Measurements from ENCODE around the gene GNAT2. TPM values are rescaled to one million over a fixed set of nuclear protein-coding genes. Genes with fewer than 3 reads are reported as not detected.
A peak's percentile ranks its signal among the peaks of the same experiment; 100 is the strongest.

Gene GNAT2
- total RNA-seq, 1 donor from 2014 or later = 0.26 TPM

DNA sequence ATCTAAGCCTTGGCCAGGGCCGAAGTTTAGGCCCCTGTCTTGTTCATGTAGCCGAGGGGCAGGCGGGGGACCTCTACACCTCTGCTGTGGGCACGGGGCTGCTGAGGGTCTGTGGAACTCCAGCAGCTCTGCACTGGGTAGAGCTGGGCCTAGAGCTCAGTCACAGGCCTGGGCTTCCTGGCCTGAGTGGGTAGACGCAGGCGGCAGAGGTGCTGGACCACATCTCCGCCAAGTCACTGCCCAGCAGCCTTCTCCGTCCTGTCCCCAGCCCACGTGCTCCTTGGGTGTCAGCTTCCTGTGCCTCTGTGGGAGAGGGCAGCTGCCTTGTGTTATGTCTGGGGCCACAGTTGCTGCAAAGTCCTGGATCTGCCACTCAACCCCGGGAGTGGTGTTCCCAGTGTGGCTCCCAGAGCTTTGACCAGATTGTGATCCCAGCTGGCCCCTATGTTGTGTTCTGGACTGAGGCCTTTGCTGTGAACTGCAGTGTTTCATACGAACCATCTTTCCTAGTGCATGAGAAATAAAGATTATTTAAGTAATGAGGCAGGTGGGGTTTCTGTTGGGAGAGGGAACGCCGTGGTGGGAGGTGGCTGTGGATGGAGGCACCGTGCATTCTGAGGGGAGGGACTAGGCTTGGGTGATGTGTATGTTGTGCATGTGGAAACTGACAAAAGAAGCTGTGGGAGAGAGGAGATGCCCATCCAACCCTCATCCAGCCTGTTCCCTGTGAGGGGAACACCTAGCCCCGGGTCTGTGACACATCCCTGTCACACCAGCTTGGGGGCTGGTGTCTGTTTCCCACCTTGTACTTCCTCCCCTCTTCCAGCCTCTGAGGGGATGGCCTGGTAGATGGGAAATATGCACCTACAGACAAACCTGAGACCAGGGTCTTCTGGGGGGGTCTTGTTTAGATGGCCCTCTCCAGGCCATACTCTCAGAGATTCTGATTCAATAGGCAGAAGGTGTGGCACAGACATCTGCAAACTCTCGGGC, 12.4 kb upstream of the GNAT2 start:
- Histone ChIP-seq H3K36me3 (ENCODE audit: control insufficient read depth, insufficient read depth, low read length) (peaks cover 24% of the 10 kb centered on the region), H3K4me3 (ENCODE audit: low read depth, low read length) (no peak overlapping the region), H3K27me3 (ENCODE audit: control insufficient read depth, insufficient read depth, low read length) (no peaks in the 10 kb centered on the region)
- DNase-seq (ENCODE audit: low read depth) = no peak
- TF ChIP-seq, protein P1, sequence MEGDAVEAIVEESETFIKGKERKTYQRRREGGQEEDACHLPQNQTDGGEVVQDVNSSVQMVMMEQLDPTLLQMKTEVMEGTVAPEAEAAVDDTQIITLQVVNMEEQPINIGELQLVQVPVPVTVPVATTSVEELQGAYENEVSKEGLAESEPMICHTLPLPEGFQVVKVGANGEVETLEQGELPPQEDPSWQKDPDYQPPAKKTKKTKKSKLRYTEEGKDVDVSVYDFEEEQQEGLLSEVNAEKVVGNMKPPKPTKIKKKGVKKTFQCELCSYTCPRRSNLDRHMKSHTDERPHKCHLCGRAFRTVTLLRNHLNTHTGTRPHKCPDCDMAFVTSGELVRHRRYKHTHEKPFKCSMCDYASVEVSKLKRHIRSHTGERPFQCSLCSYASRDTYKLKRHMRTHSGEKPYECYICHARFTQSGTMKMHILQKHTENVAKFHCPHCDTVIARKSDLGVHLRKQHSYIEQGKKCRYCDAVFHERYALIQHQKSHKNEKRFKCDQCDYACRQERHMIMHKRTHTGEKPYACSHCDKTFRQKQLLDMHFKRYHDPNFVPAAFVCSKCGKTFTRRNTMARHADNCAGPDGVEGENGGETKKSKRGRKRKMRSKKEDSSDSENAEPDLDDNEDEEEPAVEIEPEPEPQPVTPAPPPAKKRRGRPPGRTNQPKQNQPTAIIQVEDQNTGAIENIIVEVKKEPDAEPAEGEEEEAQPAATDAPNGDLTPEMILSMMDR (IDR thresholded peaks at IDR 0.05; ENCODE audit: insufficient read depth, low read length, severe bottlenecking) = no peak
- peak; percentile 68 for FAIRE-seq

DNA sequence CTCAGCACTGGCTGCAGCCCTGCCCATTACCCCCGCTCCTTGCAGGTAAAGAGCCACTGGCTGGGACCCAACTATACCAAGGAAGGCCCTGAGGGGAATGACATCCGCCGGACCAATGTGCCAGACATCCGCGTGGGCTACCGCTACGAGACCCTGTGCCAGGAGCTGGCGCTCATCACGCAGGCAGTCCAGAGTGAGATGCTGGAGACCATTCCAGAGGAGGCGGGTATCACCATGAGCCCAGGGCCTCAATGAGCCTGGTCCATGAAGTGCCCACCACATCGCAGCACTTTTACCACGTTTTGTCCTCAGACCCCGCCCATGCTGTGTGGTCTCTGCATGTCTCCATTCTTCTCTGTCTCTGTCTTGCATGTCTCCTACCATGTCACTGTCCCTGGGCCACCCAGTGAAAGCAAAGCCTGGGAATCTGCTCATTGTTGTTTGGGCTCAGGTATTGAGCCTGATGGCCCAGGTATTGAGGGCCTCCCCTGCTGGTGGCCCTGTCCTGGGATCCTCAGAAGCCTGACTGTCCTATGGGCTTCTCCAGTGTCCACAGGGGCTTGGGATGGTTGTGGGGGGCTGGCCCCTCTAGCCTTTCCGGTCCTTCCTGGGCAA, 11.6 kb upstream of the GNAT2 start:
- H3K36me3 ChIP-seq (ENCODE audit: control insufficient read depth, insufficient read depth, low read length) = peaks cover 25% of the 10 kb centered on the region
- DNase-seq (ENCODE audit: low read depth) (no peak), FAIRE-seq (peak; percentile 83)

DNA sequence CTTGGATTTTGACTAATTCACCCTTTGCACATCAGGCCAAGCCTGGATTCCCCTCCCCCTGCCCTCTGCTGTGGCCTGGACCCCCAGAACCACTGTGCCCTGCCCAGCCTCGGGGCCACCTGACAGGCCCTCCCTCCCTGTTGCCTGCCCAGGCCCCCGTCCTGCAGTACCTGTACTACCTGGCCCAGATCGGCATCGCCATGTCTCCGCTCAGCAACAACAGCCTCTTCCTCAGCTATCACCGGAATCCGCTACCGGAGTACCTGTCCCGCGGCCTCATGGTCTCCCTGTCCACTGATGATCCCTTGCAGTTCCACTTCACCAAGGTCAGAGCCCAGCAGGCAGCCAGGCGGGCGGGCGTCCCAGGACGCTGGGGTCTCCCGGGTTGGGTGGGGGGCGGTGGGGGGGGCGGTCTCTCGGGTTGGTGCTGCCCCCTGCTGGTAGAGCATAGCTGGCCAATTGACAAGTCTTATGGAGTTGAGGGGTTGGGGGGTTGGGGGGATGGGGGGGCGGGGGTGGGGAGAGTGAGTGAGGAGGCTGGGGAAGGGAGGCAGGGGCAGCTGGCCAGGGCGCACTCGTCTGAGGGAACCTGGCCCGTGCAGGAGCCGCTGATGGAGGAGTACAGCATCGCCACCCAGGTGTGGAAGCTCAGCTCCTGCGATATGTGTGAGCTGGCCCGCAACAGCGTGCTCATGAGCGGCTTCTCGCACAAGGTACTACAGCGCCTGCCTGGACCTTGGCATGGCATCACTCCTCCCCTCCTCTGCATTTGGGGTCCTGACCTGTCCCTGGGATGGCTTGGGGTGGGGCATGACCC, 10.9 kb upstream of the GNAT2 start:
- FAIRE-seq = no peak
- TF ChIP-seq, protein P1 (IDR thresholded peaks at IDR 0.05; ENCODE audit: insufficient read depth, low read length, severe bottlenecking) = peak; percentile 0
- Histone ChIP-seq H3K4me3 (ENCODE audit: low read depth, low read length) (no peak overlapping the region), H3K36me3 (ENCODE audit: control insufficient read depth, insufficient read depth, low read length) (peaks cover 29% of the 10 kb centered on the region), H3K27me3 (ENCODE audit: control insufficient read depth, insufficient read depth, low read length) (no peaks in the 10 kb centered on the region)
- no peak for DNase-seq (ENCODE audit: low read depth)

More for the DNA sequence above, 11.6 kb upstream of the GNAT2 start:
- TF ChIP-seq, protein P1 (IDR thresholded peaks at IDR 0.05; ENCODE audit: insufficient read depth, low read length, severe bottlenecking) = no peak
- Histone ChIP-seq H3K4me3 (ENCODE audit: low read depth, low read length) (no peak overlapping the region), H3K27me3 (ENCODE audit: control insufficient read depth, insufficient read depth, low read length) (no peaks in the 10 kb centered on the region)

DNA sequence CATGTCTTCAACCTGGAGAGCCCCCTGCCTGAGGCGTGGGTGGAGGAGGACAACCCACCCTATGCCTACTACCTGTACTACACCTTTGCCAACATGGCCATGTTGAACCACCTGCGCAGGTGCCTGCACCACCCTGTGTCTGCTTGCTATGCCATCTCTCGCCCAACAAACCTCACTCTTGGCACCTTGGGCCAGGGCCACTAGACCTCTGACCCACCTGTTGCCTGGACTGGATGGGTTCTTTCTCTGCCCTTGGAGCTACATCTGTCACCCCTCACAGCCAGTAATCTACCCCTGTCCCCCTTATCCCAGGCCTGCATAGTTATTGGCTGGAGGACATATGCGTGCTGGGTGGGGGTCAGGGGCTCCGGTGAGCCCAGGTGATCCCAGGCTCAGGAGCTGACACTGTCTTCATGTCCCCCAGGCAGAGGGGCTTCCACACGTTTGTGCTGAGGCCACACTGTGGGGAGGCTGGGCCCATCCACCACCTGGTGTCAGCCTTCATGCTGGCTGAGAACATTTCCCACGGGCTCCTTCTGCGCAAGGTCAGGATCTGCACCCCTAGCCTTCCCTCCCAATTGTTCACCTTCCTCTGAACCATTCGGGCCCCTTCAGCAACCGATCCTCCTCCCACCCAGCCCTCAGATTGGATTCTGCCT, 10.1 kb upstream of the GNAT2 start:
- TF ChIP-seq, protein P1 (IDR thresholded peaks at IDR 0.05; ENCODE audit: insufficient read depth, low read length, severe bottlenecking) = no peak
- FAIRE-seq (no peak), DNase-seq (ENCODE audit: low read depth) (no peak)
- no peak overlapping the region for H3K4me3 ChIP-seq (ENCODE audit: low read depth, low read length)
- no peaks in the 10 kb centered on the region for H3K27me3 ChIP-seq (ENCODE audit: control insufficient read depth, insufficient read depth, low read length)
- peaks cover 29% of the 10 kb centered on the region for H3K36me3 ChIP-seq (ENCODE audit: control insufficient read depth, insufficient read depth, low read length)

DNA sequence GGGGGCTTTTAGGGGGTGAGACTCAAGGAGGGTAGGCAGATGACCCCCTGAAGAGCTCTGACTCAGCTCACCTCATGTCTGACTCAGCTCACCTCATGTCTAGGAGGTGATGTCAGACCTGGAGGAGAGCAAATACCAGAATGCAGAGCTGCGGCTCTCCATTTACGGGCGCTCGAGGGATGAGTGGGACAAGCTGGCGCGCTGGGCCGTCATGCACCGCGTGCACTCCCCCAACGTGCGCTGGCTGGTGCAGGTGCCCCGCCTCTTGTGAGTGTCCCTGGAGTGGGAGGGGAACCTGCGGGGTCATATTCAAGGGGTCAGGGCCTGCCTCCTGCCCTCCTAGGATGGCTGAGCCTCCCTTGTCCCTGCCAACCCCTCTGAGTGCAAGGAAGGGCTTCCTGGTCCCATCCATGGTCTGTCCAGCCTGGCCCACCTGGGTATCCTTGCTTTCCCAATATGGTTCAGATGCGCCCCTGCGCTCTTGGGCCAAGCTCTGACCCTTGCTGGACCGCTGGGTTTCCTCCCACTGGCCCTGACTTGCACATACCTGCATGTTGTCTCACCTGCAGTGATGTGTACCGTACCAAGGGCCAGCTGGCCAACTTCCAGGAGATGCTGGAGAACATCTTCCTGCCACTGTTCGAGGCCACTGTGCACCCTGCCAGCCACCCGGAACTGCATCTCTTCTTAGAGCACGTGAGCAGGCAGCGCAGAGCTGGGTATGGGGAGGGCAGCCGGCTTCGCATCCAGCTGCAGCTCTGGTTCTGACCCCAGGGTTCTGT, 9.3 kb upstream of the GNAT2 start:
- DNase-seq (ENCODE audit: low read depth) (peak; percentile 75), FAIRE-seq (no peak)
- Histone ChIP-seq H3K27me3 (ENCODE audit: control insufficient read depth, insufficient read depth, low read length) (no peaks in the 10 kb centered on the region), H3K36me3 (ENCODE audit: control insufficient read depth, insufficient read depth, low read length) (peaks cover 29% of the 10 kb centered on the region), H3K4me3 (ENCODE audit: low read depth, low read length) (no peak overlapping the region)
- TF ChIP-seq, protein P1 (IDR thresholded peaks at IDR 0.05; ENCODE audit: insufficient read depth, low read length, severe bottlenecking) = no peak
